T-helper 1 cell treated with Interleukin-12 subunit alpha and Interleukin-12 subunit beta and Interleukin-4 antibody, amounts not matched to agents 30 ng/mL and 1 ng/mL, for 36 hours (primary cell): ENCODE results near the gene PPM1L. TPM values are rescaled to one million over a fixed set of nuclear protein-coding genes. Genes with fewer than 3 reads are reported as not detected.
"Not testable (repeated sequence)": the region's sequence is repeated elsewhere in the genome, so short reads cannot be mapped to it uniquely, and the experiment has no call there.

ENCODE experiments used
- intact Hi-C: fragments of 100-400 bp; cut with micrococcal nuclease; formaldehyde crosslinking; loops from one replicate; pipeline ENCODE4 v1.15.1; 2024
- total RNA-seq: library from RNA; stranded (reverse); gene quantifications from 2 replicates; pipeline ENCODE4 v1.2.3, GENCODE V29; 2022

Gene PPM1L
- 5.4 and 6.3 TPM in 2 replicates for total RNA-seq

- intact Hi-C loops: loop anchor here (1.0 to 10.0 kb wide), 10 partner anchors 23 to 741 kb away; partner anchors contain the start of genes IFT80, KPNA4, NMD3 and SMC4
These were observed at the start of gene PPM1L for GRCh38 chr3:160755776-160756304. Gene PPM1L, plus strand, starts transcription at chr3:160756231.

GRCh38 chr3:160707187-160707794, 48.7 kb upstream of the PPM1L start:
- intact Hi-C loops: loop anchor here (1.0 to 5.0 kb wide), 6 partner anchors 20 to 717 kb away; no protein-coding TSS in a partner anchor

- intact Hi-C loops: loop anchor here (5.0 kb wide), 1 partner anchor 563 kb away; no protein-coding TSS in a partner anchor
These were observed 46.4 kb upstream of the PPM1L start for GRCh38 chr3:160709477-160710182.

GRCh38 chr3:160713144-160713543, 42.9 kb upstream of the PPM1L start:
- intact Hi-C loops: not testable (repeated sequence)

GRCh38 chr3:160719710-160720109, 36.3 kb upstream of the PPM1L start:
- intact Hi-C loops: no loop called here

GRCh38 chr3:160720123-160720746, 35.8 kb upstream of the PPM1L start:
- intact Hi-C loops: no loop called here

- intact Hi-C loops: no loop called here
These were observed 33.7 kb upstream of the PPM1L start for GRCh38 chr3:160722331-160722730.

- intact Hi-C loops: no loop called here
These were observed 30.7 kb upstream of the PPM1L start for GRCh38 chr3:160725338-160725737.

GRCh38 chr3:160735826-160736225, 20.2 kb upstream of the PPM1L start:
- intact Hi-C loops: no loop called here

- intact Hi-C loops: no loop called here
These were observed 18.0 kb upstream of the PPM1L start for GRCh38 chr3:160738048-160738447.

GRCh38 chr3:160739079-160739478, 17.0 kb upstream of the PPM1L start:
- intact Hi-C loops: no loop called here

GRCh38 chr3:160746976-160747375, 9.1 kb upstream of the PPM1L start:
- intact Hi-C loops: no loop called here

- intact Hi-C loops: no loop called here
These were observed 8.6 kb upstream of the PPM1L start for GRCh38 chr3:160747422-160747821.

GRCh38 chr3:160748231-160748630, 7.8 kb upstream of the PPM1L start:
- intact Hi-C loops: no loop called here

GRCh38 chr3:160748787-160749186, 7.2 kb upstream of the PPM1L start:
- intact Hi-C loops: no loop called here

GRCh38 chr3:160753953-160754352, 2.1 kb upstream of the PPM1L start:
- intact Hi-C loops: loop anchor here (2.0 to 10.0 kb wide), 3 partner anchors 267 to 739 kb away; no protein-coding TSS in a partner anchor

- intact Hi-C loops: loop anchor here (2.0 to 10.0 kb wide), 3 partner anchors 268 to 740 kb away; no protein-coding TSS in a partner anchor
These were observed 1.6 kb upstream of the PPM1L start for GRCh38 chr3:160754371-160754854.

- intact Hi-C loops: loop anchor here (1.0 to 10.0 kb wide), 10 partner anchors 46 to 740 kb away; partner anchors contain the start of genes IFT80, KPNA4, NMD3 and SMC4
These were observed 930 bp upstream of the PPM1L start for GRCh38 chr3:160754855-160755747.

GRCh38 chr3:160757233-160758106, 1.4 kb downstream of the PPM1L start:
- intact Hi-C loops: loop anchor here (2.0 to 10.0 kb wide), 2 partner anchors 21 to 743 kb away; no protein-coding TSS in a partner anchor
